Transverse colon (tissue), 4 donors: Measurements from ENCODE around the gene TRMT61A. TPM values are rescaled to one million over a fixed set of nuclear protein-coding genes. Genes with fewer than 3 reads are reported as not detected.

ENCODE experiments used
- DNase-seq: peaks from one replicate; pipeline ENCODE4 v3.0.0-alpha.2; 2019
- H3K27ac ChIP-seq, 4 donors: fragments of 200-600 bp; sonication (generic); 2 replicates each; pipeline ENCODE4 v1.5.1; 2016 to 2018; ENCODE audit warnings: inconsistent platforms in 4 of 4
- H3K27me3 ChIP-seq: fragments of 200-600 bp; sonication (generic); 2 replicates; pipeline ENCODE4 v1.5.1; 2017; ENCODE audit warnings: inconsistent platforms
- H3K36me3 ChIP-seq, 4 donors: fragments of 200-600 bp; sonication (generic); 2 replicates each; pipeline ENCODE4 v1.5.1; 2017 to 2019; ENCODE audit warnings: inconsistent platforms in 4 of 4
- H3K4me1 ChIP-seq, 4 donors: fragments of 200-600 bp; sonication (generic); 2 replicates each; pipeline ENCODE4 v1.5.1; 2017 to 2020; ENCODE audit warnings: inconsistent platforms in 4 of 4
- H3K4me3 ChIP-seq, 4 donors: fragments of 200-600 bp; sonication (generic); 1 replicate in 1 of 4; 2 replicates in 3 of 4; pipeline versions ENCODE4 v1.5.1 to v1.6.1; 2017 to 2019; ENCODE audit warnings: inconsistent platforms in 4 of 4
- H3K9me3 ChIP-seq, 2 donors: fragments of 200-600 bp; sonication (generic); 2 replicates each; pipeline ENCODE4 v1.5.1; 2017 to 2019; ENCODE audit warnings: inconsistent platforms in 2 of 2
- CTCF ChIP-seq, 5 experiments: fragments of 200-600 bp in 3 of 5; fragments of 450-650 bp in 2 of 5; sonication (generic) in 3 of 5; IDR thresholded peaks; 1 replicate in 2 of 5; 2 replicates in 3 of 5; pipeline ENCODE4 v1.5.1; 2016 to 2017; ENCODE audit warnings: antibody characterized with exemption in 5 of 5, inconsistent platforms in 3 of 5, mild to moderate bottlenecking in 2 of 5, moderate library complexity in 1 of 5
- EP300 ChIP-seq: sonication (generic); formaldehyde crosslinking; IDR thresholded peaks from one replicate; pipeline ENCODE4 v1.6.1; 2017; ENCODE audit warnings: antibody characterized with exemption, low read depth
- POLR2A ChIP-seq: fragments of 450-650 bp; IDR thresholded peaks from one replicate; pipeline ENCODE4 v1.6.1; 2016; ENCODE audit warnings: antibody characterized with exemption, mild to moderate bottlenecking, moderate library complexity
- POLR2AphosphoS5 ChIP-seq, 3 donors: sonication (generic); formaldehyde crosslinking; IDR thresholded peaks; one replicate each; pipeline ENCODE4 v1.6.1; 2016; ENCODE audit warnings: antibody characterized with exemption in 3 of 3
- WGBS, 2 donors: methylation state at CpG; one replicate each; pipeline ENCODE4 v1.1.5; 2018; ENCODE audit warnings: low coverage in 1 of 2; 5-methylcytosine and 5-hydroxymethylcytosine counted together
- in situ Hi-C, 4 donors: fragments of 200-750 bp; cut with MboI; loops; one replicate each; pipeline versions ENCODE4 v1.15.0 to v1.15.1; 2017; ENCODE audit warnings: low sequenced_read_pairs in 3 of 4, low pct_ligation_motif_present in 1 of 4, low pct_unique_long_range_greater_than_20kb in 1 of 4
- intact Hi-C: fragments of 100-400 bp; cut with DNase I; formaldehyde crosslinking; loops from one replicate; pipeline ENCODE4 v1.15.1; 2023; ENCODE audit warnings: low total_unique reads
- total RNA-seq, 4 donors: library from RNA; depleted of rRNA; stranded (reverse); fragments of >200 nt; gene quantifications; one replicate each; pipeline ENCODE4 v1.1.0, GENCODE V29; 2016

The TRMT61A gene
- total RNA-seq, 4 donors from 2014 or later = 12.2 to 38.2 (median 14.1) TPM

GRCh38 chr14:103542605-103543088, 13.7 kb downstream of the TRMT61A start:
- intact Hi-C loops = no loop called here

GRCh38 chr14:103543140-103543539, 14.1 kb downstream of the TRMT61A start:
- in situ Hi-C loops = no loop called here
- no peak overlapping the region for H3K4me3 ChIP-seq
- H3K4me1 ChIP-seq = peaks cover 60 to 73% (median 69%) of the 10 kb centered on the region in 4 donors
- H3K27ac ChIP-seq = peak overlapping the region; percentile 74 to 94 (median 86)
- WGBS, 2 donors = 64% methylated on average over 8 of the region's 10 CpGs; no CpG with 5 or more reads in 1 of the 2 donors
- no peaks in the 10 kb centered on the region for H3K36me3 ChIP-seq
- DNase-seq = no peak
- H3K27me3 ChIP-seq = no peaks in the 10 kb centered on the region
- H3K9me3 ChIP-seq = no peaks in the 10 kb centered on the region
- TF ChIP-seq POLR2A (no peak), POLR2AphosphoS5 (IDR thresholded peaks at IDR 0.05) (no peak), CTCF (IDR thresholded peaks at IDR 0.05) (no peak), EP300 (no peak)
- intact Hi-C loops = no loop called here

More at GRCh38 chr14:103542605-103543088, 13.7 kb downstream of the TRMT61A start:
- peaks cover 60 to 78% (median 69%) of the 10 kb centered on the region in 4 donors for H3K4me1 ChIP-seq
- no peaks in the 10 kb centered on the region for H3K27me3 ChIP-seq
- H3K9me3 ChIP-seq = no peaks in the 10 kb centered on the region
- in situ Hi-C loops = no loop called here
- no peaks in the 10 kb centered on the region for H3K36me3 ChIP-seq
- peak overlapping the region in 1 of 4 donors; percentile 2 for H3K4me3 ChIP-seq
- peak; percentile 66 for DNase-seq
- WGBS, 2 donors = 21% methylated on average over 18 of the region's 18 CpGs; no CpG with 5 or more reads in 1 of the 2 donors
- TF ChIP-seq POLR2A = no peak
- TF ChIP-seq POLR2AphosphoS5 (IDR thresholded peaks at IDR 0.05) = no peak
- no peak for TF ChIP-seq CTCF (IDR thresholded peaks at IDR 0.05)
- TF ChIP-seq EP300 = no peak
- peak overlapping the region; percentile 74 to 94 (median 86) for H3K27ac ChIP-seq

GRCh38 chr14:103543721-103544387, 14.9 kb downstream of the TRMT61A start:
- intact Hi-C loops = no loop called here
- H3K4me3 ChIP-seq = no peak overlapping the region
- DNase-seq = no peak
- in situ Hi-C loops = no loop called here
- H3K9me3 ChIP-seq = no peaks in the 10 kb centered on the region
- peaks cover 57 to 67% (median 62%) of the 10 kb centered on the region in 4 donors for H3K4me1 ChIP-seq
- WGBS, 2 donors = 71% methylated on average over 18 of the region's 19 CpGs; no CpG with 5 or more reads in 1 of the 2 donors
- TF ChIP-seq POLR2AphosphoS5 (IDR thresholded peaks at IDR 0.05) = no peak
- TF ChIP-seq CTCF (IDR thresholded peaks at IDR 0.05) = no peak
- no peak for TF ChIP-seq POLR2A
- no peak for TF ChIP-seq EP300
- H3K36me3 ChIP-seq = no peaks in the 10 kb centered on the region
- H3K27ac ChIP-seq = peak overlapping the region; percentile 74 to 94 (median 86)
- no peaks in the 10 kb centered on the region for H3K27me3 ChIP-seq

- Histone ChIP-seq H3K36me3 (no peaks in the 10 kb centered on the region), H3K4me3 (no peak overlapping the region), H3K9me3 (no peaks in the 10 kb centered on the region), H3K27me3 (no peaks in the 10 kb centered on the region), H3K4me1 (peaks cover 50 to 67% (median 58%) of the 10 kb centered on the region in 4 donors), H3K27ac (peak overlapping the region in 3 of 4 donors; percentile 85 to 94 (median 86))
- intact Hi-C loops = no loop called here
- 53 to 80% methylated on average over 5 to 15 of the region's 35 CpGs for WGBS, 2 donors
- in situ Hi-C loops = loop anchor here in 1 of 4 donors (5.0 kb wide), 1 partner anchor 42 kb away; no protein-coding TSS in a partner anchor
- TF ChIP-seq POLR2AphosphoS5 (IDR thresholded peaks at IDR 0.05) = peak in 1 of 3 donors; percentile 5
- no peak for TF ChIP-seq CTCF (IDR thresholded peaks at IDR 0.05)
- peak; percentile 51 for DNase-seq
These were observed 15.6 kb downstream of the TRMT61A start for GRCh38 chr14:103544388-103545218.
